Measurements from ENCODE around the gene RAPGEF4.

DNA sequence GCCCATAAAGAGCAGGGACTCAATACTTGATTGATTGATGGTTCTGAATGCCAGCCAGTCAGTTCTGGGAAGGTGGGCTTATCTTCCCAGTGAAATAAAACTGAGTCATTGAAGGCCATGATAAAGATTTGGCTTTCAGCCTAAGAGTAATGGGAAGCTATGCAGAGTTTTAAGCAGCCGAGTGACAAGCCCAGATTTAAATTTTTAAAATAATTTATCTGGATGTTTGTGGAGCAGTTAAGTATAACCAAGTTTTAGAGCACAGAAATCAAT, 122.8 kb downstream of the RAPGEF4 start:
- TF ChIP-seq EP300 (IDR thresholded peaks at IDR 0.05) (no peak), CTCF (IDR thresholded peaks at IDR 0.05) (no peak), POLR2A (IDR thresholded peaks at IDR 0.05; ENCODE audit: low read depth) (no peak), POLR2AphosphoS5 (IDR thresholded peaks at IDR 0.05) (no peak)

All from esophagus muscularis mucosa (tissue), 4 donors.